GM23338 (cell line): ENCODE measurements around the gene MAN1B1. TPM values are rescaled to one million over a fixed set of nuclear protein-coding genes. Genes with fewer than 3 reads are reported as not detected.
"Not testable (repeated sequence)": the region's sequence is repeated elsewhere in the genome, so short reads cannot be mapped to it uniquely, and the experiment has no call there.

ENCODE experiments used
- ATAC-seq: fragments of 200-7000 bp; cut with Tn5 transposase; 3 replicates; pipeline ENCODE4 v1.9.1; 2020
- DNase-seq: peaks from one replicate; pipeline ENCODE4 v3.0.0-alpha.2; 2015; ENCODE audit warnings: low spot score
- H2AFZ ChIP-seq: fragments of 200-600 bp; sonication (generic); 2 replicates; pipeline ENCODE4 v1.8.0; 2016; ENCODE audit warnings: antibody characterized with exemption, mild to moderate bottlenecking, moderate library complexity
- H3F3A ChIP-seq: fragments of 200-600 bp; sonication (generic); replicated peaks from 2 replicates; pipeline ENCODE4 v1.8.0; 2017; ENCODE audit warnings: antibody characterized with exemption, mixed run types, low read depth
- H3K27ac ChIP-seq: fragments of 200-600 bp; sonication (generic); 2 replicates; pipeline ENCODE4 v1.6.1; 2016; ENCODE audit warnings: low read depth
- H3K27me3 ChIP-seq: fragments of 200-600 bp; sonication (generic); 2 replicates; pipeline ENCODE4 v1.8.0; 2016; ENCODE audit warnings: mild to moderate bottlenecking, mixed run types, moderate library complexity; ENCODE audit not compliant: insufficient read depth
- H3K36me3 ChIP-seq: fragments of 200-600 bp; sonication (generic); 2 replicates; pipeline ENCODE4 v1.8.0; 2016; ENCODE audit warnings: mild to moderate bottlenecking; ENCODE audit not compliant: insufficient read depth
- H3K4me1 ChIP-seq: fragments of 200-600 bp; sonication (generic); 2 replicates; pipeline ENCODE4 v1.8.0; 2016; ENCODE audit warnings: mild to moderate bottlenecking, moderate library complexity; ENCODE audit not compliant: insufficient read depth
- H3K4me2 ChIP-seq: fragments of 200-600 bp; sonication (generic); 2 replicates; pipeline ENCODE4 v1.7.1; 2017; ENCODE audit warnings: mixed run types
- H3K4me3 ChIP-seq: fragments of 200-600 bp; sonication (generic); 2 replicates; pipeline ENCODE4 v1.6.1; 2016; ENCODE audit warnings: mixed run types
- H3K79me2 ChIP-seq: fragments of 200-600 bp; sonication (generic); replicated peaks from 2 replicates; pipeline ENCODE4 v1.8.0; 2017; ENCODE audit warnings: mild to moderate bottlenecking; ENCODE audit not compliant: insufficient read depth
- H3K9me2 ChIP-seq: fragments of 200-600 bp; sonication (generic); 2 replicates; pipeline ENCODE4 v1.8.0; 2017; ENCODE audit not compliant: insufficient read depth
- H4K20me1 ChIP-seq: fragments of 200-600 bp; sonication (generic); replicated peaks from 2 replicates; pipeline ENCODE4 v1.8.0; 2017; ENCODE audit warnings: mild to moderate bottlenecking; ENCODE audit not compliant: insufficient read depth
- H3K27ac Mint-ChIP-seq: 2 replicates; pipeline ENCODE4 v1.8.0; 2020; ENCODE audit warnings: inconsistent platforms, mild to moderate bottlenecking, moderate library complexity, mixed read lengths
- H3K27me3 Mint-ChIP-seq: 3 replicates; pipeline ENCODE4 v1.8.0; 2022; ENCODE audit warnings: low read depth, mild to moderate bottlenecking, moderate library complexity, mixed read lengths, inconsistent platforms; ENCODE audit not compliant: insufficient read depth, poor library complexity
- H3K36me3 Mint-ChIP-seq: 3 replicates; pipeline ENCODE4 v1.8.0; 2021; ENCODE audit warnings: low read depth, mild to moderate bottlenecking, inconsistent platforms, moderate library complexity, mixed read lengths
- H3K4me1 Mint-ChIP-seq: 3 replicates; pipeline ENCODE4 v1.8.0; 2020; ENCODE audit warnings: mild to moderate bottlenecking, inconsistent platforms, mixed read lengths
- H3K4me3 Mint-ChIP-seq: 3 replicates; pipeline ENCODE4 v1.8.0; 2021; ENCODE audit warnings: moderate library complexity, mild to moderate bottlenecking, inconsistent platforms, mixed read lengths
- H3K9me3 Mint-ChIP-seq: 3 replicates; pipeline ENCODE4 v1.8.0; 2020; ENCODE audit warnings: moderate library complexity, mild to moderate bottlenecking, inconsistent platforms, mixed read lengths
- CREB1 ChIP-seq: fragments of 250-450 bp; sonication (Bioruptor Pico); IDR thresholded peaks from 2 replicates; pipeline ENCODE4 v1.5.0; 2020; ENCODE audit warnings: low read depth, mild to moderate bottlenecking, moderate library complexity
- EZH2 ChIP-seq: fragments of 200-600 bp; sonication (generic); IDR thresholded peaks from one replicate; pipeline ENCODE4 v1.8.0; 2017; ENCODE audit warnings: antibody characterized with exemption, mild to moderate bottlenecking, low read depth; ENCODE audit not compliant: unreplicated experiment
- JUNB ChIP-seq: IDR thresholded peaks from one replicate; pipeline ENCODE4 v1.6.1; 2016; ENCODE audit warnings: antibody characterized with exemption; ENCODE audit not compliant: unreplicated experiment
- ZNF114 ChIP-seq: fragments of 250-450 bp; sonication (Bioruptor Pico); IDR thresholded peaks from 2 replicates; pipeline ENCODE4 v1.5.0; 2020; ENCODE audit warnings: mild to moderate bottlenecking, moderate library complexity
- ZNF331 ChIP-seq: fragments of 250-450 bp; sonication (Bioruptor Pico); IDR thresholded peaks from 2 replicates; pipeline ENCODE4 v1.5.0; 2020; ENCODE audit warnings: low read depth, mild to moderate bottlenecking, moderate library complexity
- polyA plus RNA-seq: library from polyadenylated mRNA; unstranded; fragments of >200 nt; fragmentation: Nextera tagmentation; extraction: Ambion mirVana; gene quantifications from 2 replicates; pipeline ENCODE4 v1.2.1, GENCODE V29; 2016
- total RNA-seq: library from RNA; depleted of rRNA; stranded (reverse); fragments of >200 nt; shearing (Covaris generic); gene quantifications from 2 replicates; pipeline ENCODE4 v1.2.3, GENCODE V29; 2014
- TF ChIP-seq, protein P1 (sequence below): IDR thresholded peaks from one replicate; pipeline ENCODE4 v1.6.1; 2018; ENCODE audit warnings: antibody characterized with exemption; ENCODE audit not compliant: unreplicated experiment
- TF ChIP-seq, protein P2 (sequence below): fragments of 250-450 bp; sonication (Bioruptor Pico); IDR thresholded peaks from 2 replicates; pipeline ENCODE4 v1.5.0; 2020; ENCODE audit warnings: mild to moderate bottlenecking, moderate library complexity
- TF ChIP-seq, protein P3 (sequence below): IDR thresholded peaks from 2 replicates; pipeline ENCODE4 v1.6.1; 2016; ENCODE audit warnings: antibody characterized with exemption

The MAN1B1 gene
- total and polyA plus RNA-seq, 2 experiments from 2014 or later, result 15.7 to 39.9 TPM

DNA sequence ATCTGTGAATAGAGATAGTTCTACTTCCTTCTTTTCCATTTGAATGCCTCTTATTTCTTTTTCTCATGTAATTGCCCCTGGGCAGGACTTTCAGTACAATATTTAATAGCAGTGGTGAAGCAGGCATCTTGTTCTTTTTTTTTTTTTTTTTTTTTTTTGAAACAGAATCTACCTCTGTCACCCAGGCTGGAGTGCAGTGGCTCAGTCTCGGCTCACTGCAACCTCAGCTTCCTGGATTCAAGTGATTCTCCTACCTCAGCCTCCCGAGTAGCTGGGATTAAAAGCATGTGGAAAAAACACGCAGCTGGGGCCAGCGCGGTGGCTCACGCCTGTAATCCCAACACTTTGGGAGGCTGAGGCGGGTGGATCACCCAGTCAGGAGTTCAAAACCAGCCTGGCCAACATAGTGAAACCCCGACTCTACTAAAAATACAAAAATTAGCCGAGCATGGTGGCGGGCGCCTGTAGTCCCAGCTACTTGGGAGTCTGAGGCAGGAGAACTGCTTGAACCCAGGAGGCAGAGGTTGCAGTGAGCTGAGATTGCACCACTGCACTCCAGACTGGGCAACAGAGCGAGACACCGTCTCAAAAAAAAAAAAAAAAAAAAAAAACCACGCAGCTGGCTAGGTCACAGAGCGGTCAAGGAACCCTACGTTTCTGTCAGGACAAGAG, 36.1 kb downstream of the MAN1B1 start:
- not testable (repeated sequence) for DNase-seq, H3K27ac Mint-ChIP-seq, H3F3A ChIP-seq, H2AFZ ChIP-seq, H3K4me1 ChIP-seq, H3K36me3 ChIP-seq, H3K36me3 Mint-ChIP-seq, ATAC-seq, H4K20me1 ChIP-seq, H3K4me2 ChIP-seq, H3K4me1 Mint-ChIP-seq, H3K4me3 ChIP-seq, H3K9me2 ChIP-seq, H3K27me3 Mint-ChIP-seq, H3K4me3 Mint-ChIP-seq, H3K27me3 ChIP-seq, H3K79me2 ChIP-seq, H3K9me3 Mint-ChIP-seq, H3K27ac ChIP-seq

DNA sequence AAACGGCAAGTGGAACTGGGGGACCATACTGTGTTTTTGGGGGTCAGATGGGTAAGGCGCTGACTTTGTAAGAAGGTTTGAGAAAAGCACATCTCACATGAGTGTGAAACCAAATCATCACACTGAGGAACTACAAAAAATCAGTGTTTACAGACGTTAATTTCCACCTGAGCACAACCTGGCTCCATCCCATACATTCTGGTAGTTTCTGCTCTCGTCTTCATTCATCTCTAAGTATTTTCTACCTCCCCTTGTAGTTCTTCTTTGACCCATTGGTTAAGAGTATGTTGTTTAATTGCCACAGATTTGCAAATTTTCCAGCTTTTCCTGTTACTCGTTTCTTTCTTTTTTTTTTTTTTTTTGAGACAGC, 36.7 kb downstream of the MAN1B1 start:
- Histone ChIP-seq H3K4me2 (no peak overlapping the region), H3K4me3 (no peak overlapping the region), H2AFZ (no peak overlapping the region), H3K4me1 (peaks cover 4% of the 10 kb centered on the region; the same call in 1 of the 2 replicates), H3K79me2 (0 out of 2 replicates have a peak, but pooled peaks cover 7% of the 10 kb centered on the region), H3K36me3 (no peaks in the 10 kb centered on the region), H3K9me2 (no peaks in the 10 kb centered on the region), H3F3A (peaks cover 3% of the 10 kb centered on the region), H3K27ac (no peak overlapping the region), H4K20me1 (no peaks in the 10 kb centered on the region; the same call in none of the 2 replicates), H3K27me3 (peaks cover 3% of the 10 kb centered on the region; the same call in 1 of the 2 replicates)
- H3K4me3 Mint-ChIP-seq, result no peak overlapping the region
- DNase-seq, result no peak
- H3K9me3 Mint-ChIP-seq, result peaks cover 9% of the 10 kb centered on the region
- peaks cover 5% of the 10 kb centered on the region; the same call in 1 of the 3 replicates for H3K36me3 Mint-ChIP-seq
- peaks cover 8% of the 10 kb centered on the region for H3K27me3 Mint-ChIP-seq
- H3K27ac Mint-ChIP-seq, result no peak overlapping the region
- ATAC-seq, result no peak
- peaks cover 10% of the 10 kb centered on the region for H3K4me1 Mint-ChIP-seq
- TF ChIP-seq ZNF331, result no peak
- TF ChIP-seq JUNB, result no peak
- TF ChIP-seq, protein P1, sequence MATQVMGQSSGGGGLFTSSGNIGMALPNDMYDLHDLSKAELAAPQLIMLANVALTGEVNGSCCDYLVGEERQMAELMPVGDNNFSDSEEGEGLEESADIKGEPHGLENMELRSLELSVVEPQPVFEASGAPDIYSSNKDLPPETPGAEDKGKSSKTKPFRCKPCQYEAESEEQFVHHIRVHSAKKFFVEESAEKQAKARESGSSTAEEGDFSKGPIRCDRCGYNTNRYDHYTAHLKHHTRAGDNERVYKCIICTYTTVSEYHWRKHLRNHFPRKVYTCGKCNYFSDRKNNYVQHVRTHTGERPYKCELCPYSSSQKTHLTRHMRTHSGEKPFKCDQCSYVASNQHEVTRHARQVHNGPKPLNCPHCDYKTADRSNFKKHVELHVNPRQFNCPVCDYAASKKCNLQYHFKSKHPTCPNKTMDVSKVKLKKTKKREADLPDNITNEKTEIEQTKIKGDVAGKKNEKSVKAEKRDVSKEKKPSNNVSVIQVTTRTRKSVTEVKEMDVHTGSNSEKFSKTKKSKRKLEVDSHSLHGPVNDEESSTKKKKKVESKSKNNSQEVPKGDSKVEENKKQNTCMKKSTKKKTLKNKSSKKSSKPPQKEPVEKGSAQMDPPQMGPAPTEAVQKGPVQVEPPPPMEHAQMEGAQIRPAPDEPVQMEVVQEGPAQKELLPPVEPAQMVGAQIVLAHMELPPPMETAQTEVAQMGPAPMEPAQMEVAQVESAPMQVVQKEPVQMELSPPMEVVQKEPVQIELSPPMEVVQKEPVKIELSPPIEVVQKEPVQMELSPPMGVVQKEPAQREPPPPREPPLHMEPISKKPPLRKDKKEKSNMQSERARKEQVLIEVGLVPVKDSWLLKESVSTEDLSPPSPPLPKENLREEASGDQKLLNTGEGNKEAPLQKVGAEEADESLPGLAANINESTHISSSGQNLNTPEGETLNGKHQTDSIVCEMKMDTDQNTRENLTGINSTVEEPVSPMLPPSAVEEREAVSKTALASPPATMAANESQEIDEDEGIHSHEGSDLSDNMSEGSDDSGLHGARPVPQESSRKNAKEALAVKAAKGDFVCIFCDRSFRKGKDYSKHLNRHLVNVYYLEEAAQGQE, result no peak
- no peak for TF ChIP-seq ZNF114
- TF ChIP-seq, protein P2, sequence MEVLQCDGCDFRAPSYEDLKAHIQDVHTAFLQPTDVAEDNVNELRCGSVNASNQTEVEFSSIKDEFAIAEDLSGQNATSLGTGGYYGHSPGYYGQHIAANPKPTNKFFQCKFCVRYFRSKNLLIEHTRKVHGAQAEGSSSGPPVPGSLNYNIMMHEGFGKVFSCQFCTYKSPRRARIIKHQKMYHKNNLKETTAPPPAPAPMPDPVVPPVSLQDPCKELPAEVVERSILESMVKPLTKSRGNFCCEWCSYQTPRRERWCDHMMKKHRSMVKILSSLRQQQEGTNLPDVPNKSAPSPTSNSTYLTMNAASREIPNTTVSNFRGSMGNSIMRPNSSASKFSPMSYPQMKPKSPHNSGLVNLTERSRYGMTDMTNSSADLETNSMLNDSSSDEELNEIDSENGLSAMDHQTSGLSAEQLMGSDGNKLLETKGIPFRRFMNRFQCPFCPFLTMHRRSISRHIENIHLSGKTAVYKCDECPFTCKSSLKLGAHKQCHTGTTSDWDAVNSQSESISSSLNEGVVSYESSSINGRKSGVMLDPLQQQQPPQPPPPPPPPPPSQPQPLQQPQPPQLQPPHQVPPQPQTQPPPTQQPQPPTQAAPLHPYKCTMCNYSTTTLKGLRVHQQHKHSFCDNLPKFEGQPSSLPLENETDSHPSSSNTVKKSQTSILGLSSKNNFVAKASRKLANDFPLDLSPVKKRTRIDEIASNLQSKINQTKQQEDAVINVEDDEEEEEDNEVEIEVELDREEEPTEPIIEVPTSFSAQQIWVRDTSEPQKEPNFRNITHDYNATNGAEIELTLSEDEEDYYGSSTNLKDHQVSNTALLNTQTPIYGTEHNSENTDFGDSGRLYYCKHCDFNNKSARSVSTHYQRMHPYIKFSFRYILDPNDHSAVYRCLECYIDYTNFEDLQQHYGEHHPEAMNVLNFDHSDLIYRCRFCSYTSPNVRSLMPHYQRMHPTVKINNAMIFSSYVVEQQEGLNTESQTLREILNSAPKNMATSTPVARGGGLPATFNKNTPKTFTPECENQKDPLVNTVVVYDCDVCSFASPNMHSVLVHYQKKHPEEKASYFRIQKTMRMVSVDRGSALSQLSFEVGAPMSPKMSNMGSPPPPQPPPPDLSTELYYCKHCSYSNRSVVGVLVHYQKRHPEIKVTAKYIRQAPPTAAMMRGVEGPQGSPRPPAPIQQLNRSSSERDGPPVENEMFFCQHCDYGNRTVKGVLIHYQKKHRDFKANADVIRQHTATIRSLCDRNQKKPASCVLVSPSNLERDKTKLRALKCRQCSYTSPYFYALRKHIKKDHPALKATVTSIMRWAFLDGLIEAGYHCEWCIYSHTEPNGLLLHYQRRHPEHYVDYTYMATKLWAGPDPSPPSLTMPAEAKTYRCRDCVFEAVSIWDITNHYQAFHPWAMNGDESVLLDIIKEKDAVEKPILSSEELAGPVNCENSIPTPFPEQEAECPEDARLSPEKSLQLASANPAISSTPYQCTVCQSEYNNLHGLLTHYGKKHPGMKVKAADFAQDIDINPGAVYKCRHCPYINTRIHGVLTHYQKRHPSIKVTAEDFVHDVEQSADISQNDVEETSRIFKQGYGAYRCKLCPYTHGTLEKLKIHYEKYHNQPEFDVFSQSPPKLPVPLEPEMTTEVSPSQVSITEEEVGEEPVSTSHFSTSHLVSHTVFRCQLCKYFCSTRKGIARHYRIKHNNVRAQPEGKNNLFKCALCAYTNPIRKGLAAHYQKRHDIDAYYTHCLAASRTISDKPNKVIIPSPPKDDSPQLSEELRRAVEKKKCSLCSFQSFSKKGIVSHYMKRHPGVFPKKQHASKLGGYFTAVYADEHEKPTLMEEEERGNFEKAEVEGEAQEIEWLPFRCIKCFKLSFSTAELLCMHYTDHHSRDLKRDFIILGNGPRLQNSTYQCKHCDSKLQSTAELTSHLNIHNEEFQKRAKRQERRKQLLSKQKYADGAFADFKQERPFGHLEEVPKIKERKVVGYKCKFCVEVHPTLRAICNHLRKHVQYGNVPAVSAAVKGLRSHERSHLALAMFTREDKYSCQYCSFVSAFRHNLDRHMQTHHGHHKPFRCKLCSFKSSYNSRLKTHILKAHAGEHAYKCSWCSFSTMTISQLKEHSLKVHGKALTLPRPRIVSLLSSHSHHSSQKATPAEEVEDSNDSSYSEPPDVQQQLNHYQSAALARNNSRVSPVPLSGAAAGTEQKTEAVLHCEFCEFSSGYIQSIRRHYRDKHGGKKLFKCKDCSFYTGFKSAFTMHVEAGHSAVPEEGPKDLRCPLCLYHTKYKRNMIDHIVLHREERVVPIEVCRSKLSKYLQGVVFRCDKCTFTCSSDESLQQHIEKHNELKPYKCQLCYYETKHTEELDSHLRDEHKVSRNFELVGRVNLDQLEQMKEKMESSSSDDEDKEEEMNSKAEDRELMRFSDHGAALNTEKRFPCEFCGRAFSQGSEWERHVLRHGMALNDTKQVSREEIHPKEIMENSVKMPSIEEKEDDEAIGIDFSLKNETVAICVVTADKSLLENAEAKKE (CRISPR knock-in tag), result no peak
- no peak for TF ChIP-seq CREB1 (CRISPR knock-in tag)
- no peak for TF ChIP-seq EZH2
- TF ChIP-seq, protein P3, sequence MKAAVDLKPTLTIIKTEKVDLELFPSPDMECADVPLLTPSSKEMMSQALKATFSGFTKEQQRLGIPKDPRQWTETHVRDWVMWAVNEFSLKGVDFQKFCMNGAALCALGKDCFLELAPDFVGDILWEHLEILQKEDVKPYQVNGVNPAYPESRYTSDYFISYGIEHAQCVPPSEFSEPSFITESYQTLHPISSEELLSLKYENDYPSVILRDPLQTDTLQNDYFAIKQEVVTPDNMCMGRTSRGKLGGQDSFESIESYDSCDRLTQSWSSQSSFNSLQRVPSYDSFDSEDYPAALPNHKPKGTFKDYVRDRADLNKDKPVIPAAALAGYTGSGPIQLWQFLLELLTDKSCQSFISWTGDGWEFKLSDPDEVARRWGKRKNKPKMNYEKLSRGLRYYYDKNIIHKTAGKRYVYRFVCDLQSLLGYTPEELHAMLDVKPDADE, result no peak
